Right ventricle myocardium superior (tissue), 1 donor: ENCODE results near the gene RNMT. TPM values are rescaled to one million over a fixed set of nuclear protein-coding genes. Genes with fewer than 3 reads are reported as not detected.
"Not testable (repeated sequence)": the region's sequence is repeated elsewhere in the genome, so short reads cannot be mapped to it uniquely, and the experiment has no call there.

Experiments used
- ATAC-seq: fragments of 200-7000 bp; cut with Tn5 transposase; one replicate; pipeline ENCODE4 v1.9.1; 2020; ENCODE audit warnings: mild to moderate bottlenecking; ENCODE audit not compliant: poor library complexity
- DNase-seq: peaks from one replicate; pipeline ENCODE4 v3.0.0-alpha.2; 2020
- intact Hi-C: fragments of 100-400 bp; cut with DNase I; formaldehyde crosslinking; loops from one replicate; pipeline ENCODE4 v1.11.2; 2022
- total RNA-seq: library from RNA; stranded (reverse); fragmentation: NEBNext Ultra II Directional; extraction: Animal tissue kit (Norgen Biotek cat#: 25700); gene quantifications from one replicate; pipeline ENCODE4 v1.2.1, GENCODE V29; 2021
- donor health status: DM: no; HTN: yes; CAD: no; lungs with severe emphysema.

RNMT gene
- total RNA-seq, 1 donor from 2014 or later: 21.4 TPM

DNA sequence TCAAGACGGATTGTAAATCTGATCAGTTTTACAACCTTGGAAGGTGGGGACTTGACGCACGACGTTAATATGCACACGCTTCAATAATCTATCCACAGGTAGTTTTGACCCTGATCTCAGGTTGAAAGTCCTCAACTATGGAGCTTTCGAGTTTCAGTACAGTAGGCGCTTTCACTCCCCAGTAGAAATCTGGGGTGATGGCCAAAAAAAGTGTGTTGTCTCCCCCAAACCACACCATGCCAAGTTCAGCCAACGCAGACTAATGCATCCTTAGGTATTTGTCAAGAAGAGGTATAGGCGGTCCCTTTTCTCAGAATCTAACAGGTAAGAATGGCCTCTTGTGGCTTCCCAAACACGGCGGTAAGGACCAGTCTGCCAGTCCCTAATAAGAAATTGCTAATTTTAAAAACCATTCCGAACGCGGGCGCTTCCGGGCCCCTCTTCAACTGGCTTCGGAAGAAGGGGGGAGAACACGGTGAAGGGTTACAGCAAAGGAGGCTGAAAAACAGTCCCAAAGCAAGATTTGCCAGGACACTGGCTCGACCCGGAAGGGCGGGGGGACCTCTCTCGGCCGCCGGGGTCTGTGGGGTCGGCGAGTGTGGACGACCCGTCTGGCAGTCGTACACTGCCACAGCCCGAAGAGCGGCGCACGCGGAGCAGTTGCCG, 774 bp upstream of the RNMT start:
- intact Hi-C loops: no loop called here
- no peak for DNase-seq
- ATAC-seq: no peak

DNA sequence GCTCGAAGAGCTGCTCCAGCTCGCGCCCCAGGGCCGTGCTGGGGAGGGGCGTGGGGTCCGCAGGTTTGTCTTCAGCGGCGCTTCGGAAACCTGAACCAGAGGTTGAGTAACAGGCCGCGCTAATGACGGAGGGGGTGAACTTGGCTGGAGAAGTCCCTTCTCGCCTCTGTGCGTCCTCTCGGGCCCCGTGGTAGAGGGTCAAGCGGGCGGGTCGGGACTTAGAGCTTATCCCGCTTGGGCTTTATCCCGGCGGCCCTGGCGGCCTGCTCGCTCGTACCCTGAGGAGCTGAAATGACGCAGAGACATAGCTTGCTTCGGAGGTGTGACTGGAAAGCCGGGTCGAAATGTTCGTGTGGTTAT, 479 bp downstream of the RNMT start:
- ATAC-seq (peak; percentile 47), DNase-seq (peak; percentile 60)
- intact Hi-C loops: no loop called here

DNA sequence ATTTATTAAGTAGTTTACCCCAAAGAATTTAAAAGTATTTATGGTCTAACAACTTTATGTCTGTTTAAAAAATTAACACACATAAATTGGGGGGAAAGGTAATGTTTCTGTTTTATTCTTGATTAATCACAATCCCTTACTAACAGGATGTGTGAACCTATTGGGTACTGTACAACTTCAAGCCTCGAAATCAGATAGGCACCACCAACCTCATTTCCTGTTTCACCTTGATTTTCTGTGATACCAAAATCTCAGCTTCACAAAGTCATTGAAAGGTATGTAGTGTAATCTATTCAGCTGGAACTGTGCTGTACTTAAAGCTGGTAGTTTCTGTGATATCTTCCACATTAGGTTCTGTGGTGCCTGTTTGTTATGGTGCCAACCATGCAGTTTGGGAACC, 4.0 kb downstream of the RNMT start:
- intact Hi-C loops: no loop called here
- DNase-seq: no peak
- ATAC-seq: no peak

DNA sequence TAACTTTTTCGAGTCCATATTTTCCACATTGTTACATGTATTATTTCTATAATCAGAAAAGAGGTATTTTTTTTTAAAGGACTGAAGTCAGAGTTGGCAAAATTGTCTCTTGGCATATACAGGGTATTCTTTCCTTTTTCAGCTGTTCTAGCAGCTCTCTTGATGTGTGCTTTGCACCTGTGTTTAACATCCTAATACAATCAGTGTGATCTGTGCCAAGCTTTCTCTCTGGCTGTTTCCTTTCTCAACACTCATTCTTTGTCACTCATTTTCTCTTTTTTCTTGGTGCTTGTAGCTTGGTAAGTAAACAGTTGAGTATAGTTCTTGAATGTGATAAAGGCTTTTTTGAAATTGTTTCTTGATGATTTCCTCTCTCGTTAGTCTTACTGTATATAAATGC, 9.2 kb downstream of the RNMT start:
- intact Hi-C loops: no loop called here
- ATAC-seq (no peak), DNase-seq (no peak)

DNA sequence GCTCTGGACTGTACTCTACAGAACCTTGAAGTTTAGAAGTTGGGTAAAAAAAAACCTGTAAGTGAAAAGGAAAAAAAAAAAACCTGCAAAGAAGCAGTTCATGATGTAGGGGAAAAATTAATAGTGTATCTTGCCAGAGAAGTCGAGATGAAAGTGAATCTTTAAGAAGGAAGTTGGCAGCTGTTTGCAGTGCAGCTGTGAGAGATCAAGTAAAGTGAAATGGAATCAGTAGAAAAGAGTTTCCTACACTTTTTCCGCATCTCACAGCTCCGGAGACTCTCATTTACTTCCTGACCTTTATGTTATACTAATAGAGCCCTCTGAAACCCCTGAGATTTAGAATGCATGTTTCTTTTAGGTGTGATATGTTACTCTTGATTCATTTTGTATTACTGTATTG, 19.2 kb downstream of the RNMT start:
- DNase-seq: no peak
- no peak for ATAC-seq
- intact Hi-C loops: no loop called here

DNA sequence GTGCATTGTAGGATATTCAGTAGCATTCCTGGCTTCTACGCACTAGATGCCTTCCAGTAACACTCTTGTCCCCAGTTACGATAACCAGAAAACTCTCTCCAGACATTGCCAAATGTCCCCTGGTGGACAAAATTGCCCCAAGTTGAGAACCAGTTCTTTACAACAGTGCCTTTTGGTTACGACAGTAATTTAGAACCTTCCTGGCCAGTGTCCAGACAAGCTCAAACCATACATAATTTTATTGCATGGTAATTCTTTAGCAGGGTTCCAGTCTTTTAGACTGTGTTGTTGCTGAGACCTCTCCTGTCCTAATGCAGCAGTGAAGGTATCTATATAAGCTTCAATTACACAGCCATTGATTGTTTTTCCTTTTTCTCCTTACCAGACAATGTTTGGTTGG, 20.2 kb downstream of the RNMT start:
- ATAC-seq: no peak
- DNase-seq: no peak
- intact Hi-C loops: no loop called here

DNA sequence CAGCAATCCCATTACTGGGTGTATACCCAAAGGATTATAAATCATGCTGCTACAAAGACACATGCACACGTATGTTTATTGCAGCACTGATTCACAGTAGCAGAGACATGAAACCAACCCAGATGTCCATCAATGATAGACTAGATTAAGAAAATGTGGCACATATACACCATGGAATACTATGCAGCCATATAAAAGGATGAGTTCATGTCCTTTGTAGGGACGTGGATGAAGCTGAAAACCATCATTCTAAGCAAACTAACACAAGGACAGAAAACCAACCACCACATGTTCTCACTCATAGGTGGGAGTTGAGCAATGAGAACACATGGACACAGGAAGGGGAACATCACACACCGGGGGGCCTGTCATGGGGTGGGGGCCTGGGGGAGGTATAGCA, 25.1 kb downstream of the RNMT start:
- intact Hi-C loops, ATAC-seq, DNase-seq: not testable (repeated sequence)

DNA sequence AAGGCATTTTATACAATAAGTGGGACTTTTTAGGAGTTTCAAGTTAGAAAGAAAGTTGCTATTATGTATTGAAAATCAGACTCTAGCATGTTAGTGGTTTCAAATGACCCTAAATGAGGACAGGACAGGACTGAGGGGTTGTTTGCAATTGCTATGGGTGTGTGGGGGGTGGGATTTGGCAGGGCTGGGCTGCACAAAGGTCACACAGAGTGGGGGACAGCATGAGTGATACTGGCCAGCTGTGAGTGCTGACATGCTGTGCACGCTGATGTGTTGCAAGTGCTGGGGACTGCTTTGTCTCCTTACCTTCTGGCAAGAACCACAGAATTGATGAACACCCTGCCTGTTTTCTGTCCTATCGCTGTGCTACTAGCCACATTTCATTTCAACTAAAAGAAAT, 29.8 kb downstream of the RNMT start:
- intact Hi-C loops: no loop called here
- DNase-seq (peak; percentile 56), ATAC-seq (peak; percentile 88)

DNA sequence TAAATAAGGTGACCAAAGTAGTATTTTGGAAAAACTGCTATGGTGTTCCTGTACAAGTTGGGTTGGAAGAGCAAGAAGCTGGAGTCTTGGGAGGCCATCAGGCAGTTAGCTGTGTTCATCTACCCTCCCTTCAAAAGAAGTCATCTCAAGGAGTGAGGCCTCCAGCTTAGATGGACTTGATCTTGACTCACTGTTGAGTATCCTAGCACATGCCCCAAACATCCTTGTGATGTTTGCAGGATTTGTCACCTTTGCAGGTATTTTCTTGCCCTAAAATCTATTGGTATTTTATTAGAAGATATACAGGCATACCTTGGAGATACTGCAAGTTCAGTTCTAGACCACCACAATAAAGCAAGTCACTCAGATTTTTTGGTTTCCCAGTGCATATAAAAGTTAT, 30.2 kb downstream of the RNMT start:
- no peak for DNase-seq
- ATAC-seq: no peak

DNA sequence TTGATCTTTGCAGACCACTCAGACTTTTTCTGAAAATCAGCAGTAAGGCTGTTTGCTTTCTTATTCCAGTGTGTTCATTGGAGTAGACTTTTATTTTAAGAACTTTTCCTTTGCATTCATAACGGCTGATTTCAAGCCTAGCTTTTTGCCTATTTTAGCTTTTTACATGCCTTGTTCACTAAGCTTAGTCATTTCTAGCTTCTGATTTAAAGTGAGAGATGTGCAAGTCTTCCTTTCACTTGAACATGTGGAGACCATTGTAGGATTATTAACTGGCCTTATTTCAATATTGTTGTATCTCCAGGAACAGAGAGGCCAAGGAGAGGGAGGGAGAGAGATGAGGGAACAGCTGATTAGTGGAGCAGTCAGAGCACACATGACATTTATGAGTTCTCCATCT, 32.1 kb downstream of the RNMT start:
- ATAC-seq: no peak
- intact Hi-C loops: no loop called here
- DNase-seq: no peak

More for the DNA sequence above, 30.2 kb downstream of the RNMT start:
- intact Hi-C loops: no loop called here

DNA sequence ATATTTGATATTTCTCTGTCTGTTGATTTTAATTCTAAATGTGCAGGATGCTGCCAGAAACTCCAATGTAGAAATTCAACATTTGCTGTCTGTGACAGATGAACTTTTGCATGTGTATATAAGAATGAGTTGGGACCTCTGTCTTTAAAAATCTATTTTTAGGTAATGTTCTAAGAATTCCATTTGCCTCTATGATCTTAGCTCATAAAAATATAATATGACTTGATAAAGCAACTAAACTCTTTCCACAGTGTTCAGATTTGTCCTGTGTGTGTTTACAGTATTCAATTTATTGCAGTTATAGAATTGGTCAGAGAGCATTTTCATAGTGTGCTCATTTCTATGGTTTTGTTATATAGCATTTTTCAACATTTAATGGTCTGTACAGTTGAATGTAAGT, 33.6 kb downstream of the RNMT start:
- ATAC-seq (no peak), DNase-seq (no peak)
- intact Hi-C loops: no loop called here

DNA sequence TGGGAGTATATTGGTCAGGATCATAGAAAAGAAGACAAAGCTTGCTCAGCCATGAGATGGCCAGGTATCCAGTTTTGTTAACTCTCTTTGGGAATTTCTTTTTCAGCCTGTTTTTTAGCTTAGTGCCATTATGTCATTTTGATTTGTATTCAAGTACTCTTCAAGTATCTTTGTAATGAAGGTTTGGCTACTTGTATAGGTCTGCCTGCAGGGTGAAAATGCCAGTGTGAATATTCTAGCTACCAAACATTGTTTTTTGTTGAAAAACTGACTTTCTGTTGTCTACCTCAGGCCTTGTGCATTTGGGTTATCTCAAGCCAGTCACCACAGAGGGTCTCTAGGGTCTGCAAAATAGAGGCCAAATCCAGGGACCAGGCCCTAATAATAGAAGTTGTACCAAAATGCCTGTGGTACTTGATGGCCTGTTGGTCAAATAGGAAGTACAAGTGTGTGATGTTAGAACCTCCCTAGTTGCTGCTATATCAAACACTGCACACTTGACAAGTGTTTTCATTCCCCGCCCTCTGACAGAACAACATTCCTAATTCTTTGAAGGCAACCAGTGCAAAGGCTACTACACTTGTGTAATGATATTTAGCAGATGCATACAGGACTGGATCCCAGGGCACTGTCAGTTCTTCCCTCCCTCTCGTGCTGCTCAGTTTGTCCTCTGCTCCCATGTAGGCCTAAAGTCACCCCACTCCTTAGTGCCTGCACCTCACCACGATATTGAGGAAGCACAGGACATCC, 36.4 kb downstream of the RNMT start:
- DNase-seq (no peak), ATAC-seq (peak; percentile 91)
- intact Hi-C loops: no loop called here

DNA sequence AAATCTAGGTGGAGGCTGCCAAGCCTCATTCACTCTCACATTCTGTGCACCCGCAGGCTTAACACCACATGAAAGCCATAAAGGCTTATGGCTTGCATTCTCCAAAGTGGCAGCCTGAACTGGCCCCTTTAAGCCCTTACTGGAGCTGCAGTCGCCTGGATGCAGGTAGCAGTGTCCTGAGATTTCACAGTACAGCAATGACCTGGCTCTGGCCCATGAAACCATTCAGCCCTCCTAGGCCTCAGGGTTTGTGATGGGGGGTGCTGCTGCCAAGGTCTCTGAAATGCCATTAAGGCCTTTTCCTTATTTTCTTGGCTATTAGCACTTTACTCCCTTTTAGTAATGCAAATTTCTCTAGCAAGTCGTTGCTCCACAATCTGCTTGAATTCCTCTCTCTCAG, 48.6 kb downstream of the RNMT start:
- ATAC-seq (no peak), DNase-seq (no peak)
- intact Hi-C loops: no loop called here

DNA sequence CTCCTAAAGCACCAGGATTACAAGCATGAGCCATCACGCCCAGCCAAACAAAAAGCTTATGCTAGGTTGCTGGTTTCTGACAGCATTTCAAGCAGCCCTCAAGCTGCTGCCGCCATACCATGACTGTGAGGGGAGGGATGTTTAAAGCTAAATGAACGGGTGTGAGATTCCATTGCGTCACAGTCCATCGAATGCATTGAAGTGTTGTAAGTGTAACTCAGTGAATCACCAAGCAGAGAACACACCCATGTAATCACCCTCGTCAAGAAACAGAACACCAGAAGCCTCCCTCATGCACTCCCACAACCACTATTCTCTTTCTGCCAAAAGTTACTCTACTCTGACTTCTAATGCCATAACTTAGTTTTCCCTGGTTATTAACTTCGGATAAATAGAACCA, 64.7 kb downstream of the RNMT start:
- ATAC-seq (no peak), DNase-seq (no peak)
- intact Hi-C loops: no loop called here

DNA sequence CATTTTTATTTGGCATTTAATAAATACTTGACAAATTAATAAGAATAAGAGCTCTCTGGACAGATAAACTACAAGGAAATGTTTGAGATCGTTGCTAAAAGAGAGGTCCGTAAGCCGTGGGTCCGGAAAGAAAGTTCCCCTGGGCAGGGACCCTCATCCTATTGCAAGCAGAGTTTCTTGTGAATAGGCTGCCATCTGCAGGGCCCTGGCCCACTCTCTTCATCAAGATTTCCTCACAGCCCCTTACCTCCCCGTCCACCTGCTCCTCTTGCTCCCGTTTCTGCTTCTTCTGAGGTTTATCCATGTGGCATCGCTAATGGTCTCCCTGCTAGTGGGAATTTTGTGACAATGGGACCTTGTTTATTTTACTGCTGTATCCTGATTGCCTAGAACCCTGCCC, 67.3 kb downstream of the RNMT start:
- ATAC-seq: no peak
- no peak for DNase-seq
- intact Hi-C loops: no loop called here

DNA sequence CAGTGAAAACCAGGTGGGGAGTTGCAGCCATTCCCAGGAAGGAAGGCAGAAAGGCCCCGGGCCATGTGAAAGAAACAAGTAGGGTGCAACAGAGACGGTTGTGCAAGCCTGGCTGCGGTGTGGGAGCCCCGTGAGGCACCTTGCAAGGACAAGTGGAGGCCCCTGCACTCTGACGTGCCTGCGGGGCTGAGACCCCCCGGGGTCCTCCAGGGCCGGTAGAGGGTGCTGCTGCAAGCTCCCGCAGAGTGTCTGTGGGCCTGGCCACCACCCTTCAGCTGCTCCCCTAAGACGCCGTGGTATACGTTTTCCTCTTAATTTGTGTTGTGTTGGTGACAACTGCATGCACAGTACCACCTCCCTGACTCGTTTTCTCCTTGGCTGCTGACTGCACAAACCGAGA, 70.0 kb downstream of the RNMT start:
- DNase-seq (no peak), ATAC-seq (no peak)
- intact Hi-C loops: no loop called here

DNA sequence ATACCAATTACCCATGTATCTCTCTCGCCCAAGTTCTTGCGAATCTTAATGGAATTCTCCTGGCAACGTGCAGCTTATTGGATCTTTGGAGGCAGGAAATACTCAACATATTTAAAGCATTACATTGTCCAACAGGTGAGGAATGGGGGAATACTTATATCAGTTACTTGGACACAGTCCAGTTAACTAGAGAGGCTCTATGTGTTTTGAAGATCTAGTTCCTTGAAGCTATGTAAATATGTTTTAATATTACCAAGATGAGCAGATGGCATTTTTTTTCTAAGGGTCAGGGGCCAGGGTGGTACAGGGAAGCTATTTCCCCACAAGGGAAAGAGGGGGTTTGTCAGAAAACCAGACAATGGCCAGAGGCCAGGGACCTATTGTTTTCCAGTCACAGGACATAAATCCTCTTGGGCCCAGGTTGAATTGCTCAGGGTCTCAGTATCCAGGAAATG, 70.7 kb downstream of the RNMT start:
- no peak for ATAC-seq
- intact Hi-C loops: no loop called here
- DNase-seq: no peak

DNA sequence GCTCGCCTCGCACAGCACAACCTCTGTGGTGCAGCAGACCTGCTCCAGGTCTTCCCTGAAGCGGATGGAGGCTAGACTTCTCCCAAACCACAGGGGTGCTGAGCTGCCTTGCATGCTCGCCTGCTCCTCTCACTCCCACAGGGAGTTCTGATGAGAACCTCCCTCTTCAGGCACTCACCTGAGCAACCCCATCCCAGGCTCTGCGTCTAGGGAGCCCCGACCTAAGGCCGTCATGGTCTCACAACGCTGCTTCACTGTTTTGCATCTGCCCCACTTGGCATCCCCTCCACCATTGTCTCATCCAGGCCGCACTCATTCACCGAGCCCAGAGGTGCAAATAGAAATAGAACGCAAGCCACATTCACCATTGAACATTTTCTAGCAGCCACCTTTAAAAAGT, 72.9 kb downstream of the RNMT start:
- DNase-seq: no peak
- intact Hi-C loops: no loop called here
- ATAC-seq: no peak

DNA sequence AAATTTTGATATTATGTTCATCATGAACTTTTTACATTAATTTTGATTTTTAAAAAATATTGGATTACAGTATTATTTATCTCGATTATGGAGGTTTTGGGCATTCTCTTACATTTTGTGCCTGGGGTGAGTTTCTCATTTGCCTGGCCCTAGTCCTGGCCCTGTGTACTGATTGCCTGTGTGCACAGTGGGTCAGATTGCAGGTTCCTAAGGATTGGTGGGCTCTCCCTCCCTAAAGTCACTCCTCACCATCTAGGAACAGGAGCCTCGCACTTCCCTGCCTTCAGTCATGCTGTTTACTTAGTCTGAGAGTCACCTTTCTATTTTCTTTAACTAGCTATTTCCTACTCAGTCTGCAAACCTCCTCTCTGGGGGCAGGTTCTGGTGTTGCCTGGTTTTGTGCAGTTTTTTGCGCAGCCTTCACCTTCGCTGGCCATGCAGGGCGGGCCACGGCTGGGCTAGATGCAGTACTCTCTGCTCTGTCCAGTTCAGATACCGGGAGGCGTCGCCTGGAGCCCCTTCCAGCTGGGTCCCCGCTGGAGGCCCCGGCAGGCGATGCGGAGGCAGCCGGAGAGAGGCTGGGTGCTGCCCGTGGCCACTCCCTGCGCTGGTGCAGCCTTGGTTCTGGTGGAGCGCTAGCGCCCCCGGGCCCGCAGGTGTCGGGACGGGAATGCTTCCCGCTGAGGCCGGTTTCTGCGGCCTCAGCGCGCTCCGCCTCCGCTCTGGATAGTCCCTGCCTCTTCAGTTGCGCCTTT, 74.2 kb downstream of the RNMT start:
- intact Hi-C loops: no loop called here

DNA sequence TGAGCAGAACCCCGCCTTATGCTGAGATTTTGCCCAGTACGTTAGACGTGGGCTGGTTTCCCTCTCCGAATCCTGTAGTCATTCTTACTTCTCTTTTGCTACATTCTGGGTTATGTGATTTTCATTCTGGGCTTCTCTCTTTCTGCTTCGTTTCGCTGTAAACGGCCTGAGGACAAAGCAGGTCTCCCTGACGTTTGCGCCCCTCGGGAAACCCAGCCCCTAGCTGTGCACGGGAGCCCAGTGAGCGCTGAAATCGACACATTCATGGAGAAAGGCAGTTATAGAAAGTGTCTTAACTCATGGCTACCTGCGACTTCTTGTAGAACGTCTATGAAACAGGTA, 74.8 kb downstream of the RNMT start:
- DNase-seq: no peak
- intact Hi-C loops: no loop called here
- peak; percentile 31 for ATAC-seq

More for the DNA sequence above, 74.2 kb downstream of the RNMT start:
- DNase-seq (peak; percentile 81), ATAC-seq (peak; percentile 98)
